HepG2 (cell line): ENCODE data around the gene MFRP. TPM values are rescaled to one million over a fixed set of nuclear protein-coding genes. Genes with fewer than 3 reads are reported as not detected.

Experiments
- DDIT3 ChIP-seq: sonication (generic); formaldehyde crosslinking; IDR thresholded peaks from 2 replicates; pipeline ENCODE4 v1.4.0; 2020; ENCODE audit warnings: mild to moderate bottlenecking, missing genetic modification reagents
- GRHL1 ChIP-seq: sonication (generic); formaldehyde crosslinking; conservative IDR thresholded peaks from 2 replicates; pipeline ENCODE4 v1.8.0; 2022; ENCODE audit warnings: missing genetic modification reagents
- GZF1 ChIP-seq: sonication (generic); formaldehyde crosslinking; IDR thresholded peaks from 2 replicates; pipeline ENCODE4 v1.5.1; 2020; ENCODE audit warnings: mild to moderate bottlenecking, missing genetic modification reagents
- KLF16 ChIP-seq, 2 experiments: sonication (generic) in 1 of 2; formaldehyde crosslinking in 1 of 2; IDR thresholded peaks; 2 replicates each; pipeline versions ENCODE4 v1.6.1 to v1.8.0; 2016 to 2023; ENCODE audit warnings: missing genetic modification reagents in 2 of 2, missing compliant biosample characterization in 1 of 2
- MYC ChIP-seq: sonication (generic); formaldehyde crosslinking; IDR thresholded peaks from 2 replicates; pipeline ENCODE4 v1.9.0; 2021; ENCODE audit warnings: missing genetic modification reagents, borderline replicate concordance
- NFYC ChIP-seq: IDR thresholded peaks from 2 replicates; pipeline ENCODE4 v1.6.1; 2016; ENCODE audit warnings: missing genetic modification reagents, missing compliant biosample characterization
- PTBP1 ChIP-seq: fragments of 200-400 bp; formaldehyde crosslinking; IDR thresholded peaks from 2 replicates; pipeline ENCODE4 v1.6.1; 2018; ENCODE audit warnings: low read length, low read depth; ENCODE audit not compliant: poor library complexity, severe bottlenecking
- SKIL ChIP-seq: sonication (generic); formaldehyde crosslinking; IDR thresholded peaks from 2 replicates; pipeline ENCODE4 v1.8.0; 2022; ENCODE audit warnings: missing genetic modification reagents, mild to moderate bottlenecking, moderate library complexity, borderline replicate concordance
- SRSF9 ChIP-seq: fragments of 200-400 bp; formaldehyde crosslinking; IDR thresholded peaks from 2 replicates; pipeline ENCODE4 v1.6.1; 2018; ENCODE audit warnings: borderline replicate concordance, mild to moderate bottlenecking, low read depth, low read length; ENCODE audit not compliant: insufficient read depth, poor library complexity, severe bottlenecking
- YEATS4 ChIP-seq: sonication (generic); formaldehyde crosslinking; IDR thresholded peaks from 2 replicates; pipeline ENCODE4 v1.4.0; 2020; ENCODE audit warnings: missing genetic modification reagents, borderline replicate concordance
- ZC3H4 ChIP-seq: sonication (generic); formaldehyde crosslinking; IDR thresholded peaks from 2 replicates; pipeline ENCODE4 v1.4.0; 2020; ENCODE audit warnings: missing genetic modification reagents, borderline replicate concordance
- ZNF343 ChIP-seq: sonication (generic); formaldehyde crosslinking; IDR thresholded peaks from 2 replicates; pipeline ENCODE4 v1.4.0; 2020; ENCODE audit warnings: mild to moderate bottlenecking, missing genetic modification reagents
- ZNF382 ChIP-seq: sonication (generic); formaldehyde crosslinking; IDR thresholded peaks from 2 replicates; pipeline ENCODE4 v1.5.0; 2020; ENCODE audit warnings: missing genetic modification reagents, mild to moderate bottlenecking, borderline replicate concordance
- ZNF580 ChIP-seq: IDR thresholded peaks from 2 replicates; pipeline ENCODE4 v1.6.1; 2016; ENCODE audit warnings: low read depth, borderline replicate concordance
- ZNF83 ChIP-seq: sonication (generic); formaldehyde crosslinking; IDR thresholded peaks from 2 replicates; pipeline ENCODE4 v1.4.0; 2020; ENCODE audit warnings: missing genetic modification reagents, mild to moderate bottlenecking, borderline replicate concordance
- ZSCAN21 ChIP-seq: sonication (generic); formaldehyde crosslinking; IDR thresholded peaks from 2 replicates; pipeline ENCODE4 v1.8.0; 2022; ENCODE audit warnings: mild to moderate bottlenecking, missing genetic modification reagents, moderate library complexity, borderline replicate concordance
- ZSCAN31 ChIP-seq: sonication (generic); formaldehyde crosslinking; IDR thresholded peaks from 2 replicates; pipeline ENCODE4 v1.5.0; 2020; ENCODE audit warnings: low read depth, mild to moderate bottlenecking, missing genetic modification reagents
- polyA plus RNA-seq, 8 experiments: library from polyadenylated mRNA; depleted of rRNA in 3 of 8; stranded (reverse) in 7 of 8; unstranded in 1 of 8; fragments of >200 nt; fragmentation: Illumina TruSeq in 4 of 8; extraction: Trizol in 4 of 8; gene quantifications; 2 replicates each; pipeline versions ENCODE4 v1.2.1 to v1.2.3, GENCODE V29; 2011 to 2016; ENCODE audit warnings: low read depth in 4 of 8, missing spikeins in 1 of 8, mixed read lengths in 1 of 8; ENCODE audit not compliant: insufficient read depth in 1 of 8
- total RNA-seq, 5 experiments: library from RNA; depleted of rRNA; stranded (reverse); fragments of >200 nt; fragmentation: Illumina TruSeq; extraction: Trizol; gene quantifications; 2 replicates each; pipeline ENCODE4 v1.2.3, GENCODE V29; 2016; ENCODE audit warnings: low read depth in 1 of 5
- TF ChIP-seq, protein P1 (sequence below): fragments of 450-650 bp; IDR thresholded peaks from 2 replicates; pipeline ENCODE4 v1.6.1; 2017; ENCODE audit warnings: mild to moderate bottlenecking
- TF ChIP-seq, protein P2 (sequence below): sonication (generic); formaldehyde crosslinking; IDR thresholded peaks from 2 replicates; pipeline ENCODE4 v1.4.0; 2020; ENCODE audit warnings: missing genetic modification reagents, low read depth, mild to moderate bottlenecking, borderline replicate concordance

The MFRP gene
- total and polyA plus RNA-seq, 2 of the 13 experiments (the other 11 are each of a cell fraction or from before 2014, with no cell fraction given): not detected

GRCh38 chr11:119316729-119317591, 29.5 kb downstream of the MFRP start, which contains the start of gene MCAM (continued):
- TF ChIP-seq, protein P1, sequence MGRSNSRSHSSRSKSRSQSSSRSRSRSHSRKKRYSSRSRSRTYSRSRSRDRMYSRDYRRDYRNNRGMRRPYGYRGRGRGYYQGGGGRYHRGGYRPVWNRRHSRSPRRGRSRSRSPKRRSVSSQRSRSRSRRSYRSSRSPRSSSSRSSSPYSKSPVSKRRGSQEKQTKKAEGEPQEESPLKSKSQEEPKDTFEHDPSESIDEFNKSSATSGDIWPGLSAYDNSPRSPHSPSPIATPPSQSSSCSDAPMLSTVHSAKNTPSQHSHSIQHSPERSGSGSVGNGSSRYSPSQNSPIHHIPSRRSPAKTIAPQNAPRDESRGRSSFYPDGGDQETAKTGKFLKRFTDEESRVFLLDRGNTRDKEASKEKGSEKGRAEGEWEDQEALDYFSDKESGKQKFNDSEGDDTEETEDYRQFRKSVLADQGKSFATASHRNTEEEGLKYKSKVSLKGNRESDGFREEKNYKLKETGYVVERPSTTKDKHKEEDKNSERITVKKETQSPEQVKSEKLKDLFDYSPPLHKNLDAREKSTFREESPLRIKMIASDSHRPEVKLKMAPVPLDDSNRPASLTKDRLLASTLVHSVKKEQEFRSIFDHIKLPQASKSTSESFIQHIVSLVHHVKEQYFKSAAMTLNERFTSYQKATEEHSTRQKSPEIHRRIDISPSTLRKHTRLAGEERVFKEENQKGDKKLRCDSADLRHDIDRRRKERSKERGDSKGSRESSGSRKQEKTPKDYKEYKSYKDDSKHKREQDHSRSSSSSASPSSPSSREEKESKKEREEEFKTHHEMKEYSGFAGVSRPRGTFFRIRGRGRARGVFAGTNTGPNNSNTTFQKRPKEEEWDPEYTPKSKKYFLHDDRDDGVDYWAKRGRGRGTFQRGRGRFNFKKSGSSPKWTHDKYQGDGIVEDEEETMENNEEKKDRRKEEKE: no peak
- no peak for TF ChIP-seq ZC3H4 (CRISPR knock-in tag)
- TF ChIP-seq KLF16 (CRISPR knock-in tag; IDR thresholded peaks at IDR 0.05): no peak
- no peak for TF ChIP-seq ZNF580 (CRISPR knock-in tag)
- TF ChIP-seq MYC: peak; percentile 32; the same call in 1 of the 2 replicates
- TF ChIP-seq ZNF382 (CRISPR knock-in tag): no peak
- no peak for TF ChIP-seq ZNF343 (CRISPR knock-in tag)
- TF ChIP-seq YEATS4: no peak; the same call in 1 of the 2 replicates
- TF ChIP-seq GZF1 (CRISPR knock-in tag): no peak
- TF ChIP-seq SKIL (CRISPR knock-in tag): no peak
- 0 out of 2 replicates have a peak, but pooled peaks have one; percentile 34 for TF ChIP-seq ZSCAN31
- peak; percentile 34 for TF ChIP-seq PTBP1
- no peak for TF ChIP-seq GRHL1
- TF ChIP-seq SRSF9: no peak
- TF ChIP-seq ZNF83: no peak
- TF ChIP-seq ZSCAN21 (CRISPR knock-in tag): peak; percentile 59; the same call in 1 of the 2 replicates
- TF ChIP-seq DDIT3 (CRISPR knock-in tag): no peak
- TF ChIP-seq, protein P2, sequence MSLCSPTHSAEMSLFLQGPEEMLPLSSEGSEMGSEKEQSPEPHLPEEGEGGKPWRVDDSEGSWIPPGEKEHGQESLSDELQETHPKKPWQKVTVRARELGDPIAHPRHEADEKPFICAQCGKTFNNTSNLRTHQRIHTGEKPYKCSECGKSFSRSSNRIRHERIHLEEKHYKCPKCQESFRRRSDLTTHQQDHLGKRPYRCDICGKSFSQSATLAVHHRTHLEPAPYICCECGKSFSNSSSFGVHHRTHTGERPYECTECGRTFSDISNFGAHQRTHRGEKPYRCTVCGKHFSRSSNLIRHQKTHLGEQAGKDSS (CRISPR knock-in tag): no peak
- no peak for TF ChIP-seq NFYC (CRISPR knock-in tag)
